Kasumi-1 (cell line): ENCODE data around the gene NDUFAF3.

Experiments used
- DNase-seq, 2 experiments: peaks; one replicate each; lab custom pipeline; 2025; lab: John Stamatoyannopoulos, UW

NDUFAF3 gene

GRCh38 chr3:49054344-49054862 lies 32.5 kb downstream of the NDUFAF3 start:
- DNase-seq: no peak

- DNase-seq: no peak
These were observed 35.3 kb downstream of the NDUFAF3 start for GRCh38 chr3:49057268-49057667.

- no peak for DNase-seq
These were observed 36.1 kb downstream of the NDUFAF3 start for GRCh38 chr3:49058011-49058410.
